Nephron progenitor cell (in vitro differentiated cells): Measurements from ENCODE around the gene AMFR.

Experiments
- DNase-seq: peaks from one replicate; pipeline ENCODE4 v3.0.0; 2021
- H3K27ac Mint-ChIP-seq: 2 replicates; pipeline ENCODE4 v1.8.0; 2021; ENCODE audit warnings: mild to moderate bottlenecking, moderate library complexity, mixed read lengths
- H3K27me3 Mint-ChIP-seq: 2 replicates; pipeline ENCODE4 v1.8.0; 2021; ENCODE audit warnings: mild to moderate bottlenecking, low read depth, mixed read lengths; ENCODE audit not compliant: poor library complexity
- H3K36me3 Mint-ChIP-seq: 2 replicates; pipeline ENCODE4 v1.8.0; 2021; ENCODE audit warnings: low read depth, mixed read lengths
- H3K4me1 Mint-ChIP-seq: 2 replicates; pipeline ENCODE4 v1.8.0; 2021; ENCODE audit warnings: mixed read lengths
- H3K4me3 Mint-ChIP-seq: 2 replicates; pipeline ENCODE4 v1.8.0; 2021; ENCODE audit warnings: mild to moderate bottlenecking, moderate library complexity, mixed read lengths
- H3K9me3 Mint-ChIP-seq: 2 replicates; pipeline ENCODE4 v1.8.0; 2021; ENCODE audit warnings: mild to moderate bottlenecking, moderate library complexity, mixed read lengths
- TF ChIP-seq, protein P1 (sequence below): fragments of 200-600 bp; sonication (generic); IDR thresholded peaks from 2 replicates; pipeline ENCODE4 v1.5.0; 2021; ENCODE audit warnings: antibody characterized with exemption

The AMFR gene

DNA sequence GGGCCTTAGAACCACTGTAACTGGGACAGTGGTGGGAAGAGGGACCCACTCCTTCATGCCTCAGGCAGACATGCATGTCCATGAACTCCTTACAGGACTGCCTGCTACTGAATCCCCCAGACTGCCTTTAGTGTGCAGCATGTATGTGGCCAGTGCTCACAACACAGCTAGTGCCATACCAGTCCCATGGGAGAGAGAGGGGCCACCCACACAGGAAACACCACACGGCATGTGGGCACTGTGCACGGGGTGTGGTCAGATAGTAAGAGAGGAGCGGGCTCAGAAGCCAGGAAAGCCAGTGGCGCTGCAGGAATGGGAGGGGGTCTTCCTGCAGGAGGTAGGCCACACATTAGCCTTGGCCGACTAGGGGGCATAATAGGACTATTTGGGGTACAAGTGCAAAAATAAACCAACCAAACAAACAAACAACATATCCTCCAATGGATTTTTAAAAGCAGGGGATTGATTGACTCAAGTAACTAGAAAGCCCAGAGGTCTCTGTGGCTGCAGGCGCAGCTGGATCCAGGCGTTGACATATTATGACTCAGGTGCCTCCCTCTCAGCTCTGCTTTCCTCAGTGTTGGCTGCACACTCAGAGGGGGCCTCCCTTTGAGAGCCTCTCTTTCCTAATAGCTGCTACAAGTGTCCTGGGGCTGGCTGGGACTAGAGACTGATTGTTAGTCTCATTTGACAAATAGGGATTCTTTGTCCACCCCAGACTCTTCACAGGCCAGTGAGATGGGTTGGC is 104.4 kb downstream of the AMFR start:
- Mint-ChIP-seq H3K36me3 (no peaks in the 10 kb centered on the region), H3K4me3 (no peak overlapping the region), H3K4me1 (no peaks in the 10 kb centered on the region), H3K27me3 (peaks cover 26% of the 10 kb centered on the region), H3K9me3 (no peaks in the 10 kb centered on the region), H3K27ac (no peak overlapping the region)
- TF ChIP-seq, protein P1, sequence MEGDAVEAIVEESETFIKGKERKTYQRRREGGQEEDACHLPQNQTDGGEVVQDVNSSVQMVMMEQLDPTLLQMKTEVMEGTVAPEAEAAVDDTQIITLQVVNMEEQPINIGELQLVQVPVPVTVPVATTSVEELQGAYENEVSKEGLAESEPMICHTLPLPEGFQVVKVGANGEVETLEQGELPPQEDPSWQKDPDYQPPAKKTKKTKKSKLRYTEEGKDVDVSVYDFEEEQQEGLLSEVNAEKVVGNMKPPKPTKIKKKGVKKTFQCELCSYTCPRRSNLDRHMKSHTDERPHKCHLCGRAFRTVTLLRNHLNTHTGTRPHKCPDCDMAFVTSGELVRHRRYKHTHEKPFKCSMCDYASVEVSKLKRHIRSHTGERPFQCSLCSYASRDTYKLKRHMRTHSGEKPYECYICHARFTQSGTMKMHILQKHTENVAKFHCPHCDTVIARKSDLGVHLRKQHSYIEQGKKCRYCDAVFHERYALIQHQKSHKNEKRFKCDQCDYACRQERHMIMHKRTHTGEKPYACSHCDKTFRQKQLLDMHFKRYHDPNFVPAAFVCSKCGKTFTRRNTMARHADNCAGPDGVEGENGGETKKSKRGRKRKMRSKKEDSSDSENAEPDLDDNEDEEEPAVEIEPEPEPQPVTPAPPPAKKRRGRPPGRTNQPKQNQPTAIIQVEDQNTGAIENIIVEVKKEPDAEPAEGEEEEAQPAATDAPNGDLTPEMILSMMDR = no peak
- no peak for DNase-seq

DNA sequence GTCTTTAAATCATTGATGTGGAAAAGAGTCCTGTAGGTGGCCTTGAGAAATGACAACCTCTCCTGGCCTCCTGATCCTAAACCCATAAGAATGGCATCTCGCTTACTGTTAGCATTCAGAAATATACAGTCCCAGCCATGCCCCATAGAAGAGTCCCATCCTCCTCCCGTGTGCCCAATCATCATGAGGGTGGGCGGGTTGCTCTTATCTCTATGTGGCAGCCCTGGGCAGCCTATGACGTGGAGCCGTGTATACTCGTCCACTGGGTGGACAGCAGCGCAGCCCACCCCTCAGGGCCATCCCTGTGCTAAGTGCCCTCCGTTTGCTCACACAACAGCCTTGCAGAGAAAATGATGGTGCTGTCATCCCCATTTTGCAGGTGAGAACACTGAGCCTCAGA is 105.3 kb downstream of the AMFR start:
- no peak for DNase-seq
- TF ChIP-seq, protein P1 = no peak
- peak overlapping the region; percentile 75 for H3K27ac Mint-ChIP-seq
- no peak overlapping the region for H3K4me3 Mint-ChIP-seq
- H3K9me3 Mint-ChIP-seq = no peaks in the 10 kb centered on the region
- H3K4me1 Mint-ChIP-seq = no peaks in the 10 kb centered on the region
- no peaks in the 10 kb centered on the region for H3K36me3 Mint-ChIP-seq
- peaks cover 26% of the 10 kb centered on the region for H3K27me3 Mint-ChIP-seq

DNA sequence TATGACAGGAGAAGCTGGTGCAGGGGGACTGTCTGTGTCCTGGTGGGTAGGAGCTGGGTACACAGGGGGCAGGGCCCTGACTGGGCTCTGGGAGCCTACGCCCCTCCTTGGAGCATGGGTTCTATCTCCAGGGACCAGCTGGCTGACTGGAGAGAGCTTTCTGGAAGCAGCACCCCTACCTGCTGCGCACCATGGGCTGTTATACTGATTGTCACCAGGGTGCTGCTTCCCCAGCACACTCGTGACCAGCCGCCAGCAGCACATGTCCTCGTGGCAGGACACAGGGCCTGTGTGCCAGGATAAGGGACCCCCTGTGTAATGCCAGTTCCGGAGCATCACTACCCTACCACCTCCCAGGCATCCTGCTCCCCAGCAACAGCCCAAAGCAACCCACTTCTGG is 106.0 kb downstream of the AMFR start:
- no peaks in the 10 kb centered on the region for H3K36me3 Mint-ChIP-seq
- H3K9me3 Mint-ChIP-seq = no peaks in the 10 kb centered on the region
- TF ChIP-seq, protein P1 = no peak
- H3K4me3 Mint-ChIP-seq = no peak overlapping the region
- H3K27ac Mint-ChIP-seq = no peak overlapping the region
- DNase-seq = no peak
- H3K4me1 Mint-ChIP-seq = no peaks in the 10 kb centered on the region
- peaks cover 26% of the 10 kb centered on the region for H3K27me3 Mint-ChIP-seq

DNA sequence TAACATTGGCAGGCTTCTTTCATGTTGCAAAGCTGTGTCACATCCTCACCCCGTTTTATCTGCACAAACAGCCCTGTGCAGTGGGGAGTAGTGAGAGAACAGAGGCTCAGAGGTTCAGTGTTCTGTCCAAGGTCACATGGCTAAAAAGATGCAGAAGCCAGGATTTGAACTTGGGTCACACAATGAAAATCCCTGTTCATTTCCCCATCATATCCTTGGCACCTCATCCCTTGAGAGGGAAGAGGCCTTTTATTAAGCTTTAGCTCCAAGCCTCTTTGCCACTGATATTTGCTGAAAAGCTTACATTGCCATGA is 106.6 kb downstream of the AMFR start:
- no peak for DNase-seq
- TF ChIP-seq, protein P1 = no peak

DNA sequence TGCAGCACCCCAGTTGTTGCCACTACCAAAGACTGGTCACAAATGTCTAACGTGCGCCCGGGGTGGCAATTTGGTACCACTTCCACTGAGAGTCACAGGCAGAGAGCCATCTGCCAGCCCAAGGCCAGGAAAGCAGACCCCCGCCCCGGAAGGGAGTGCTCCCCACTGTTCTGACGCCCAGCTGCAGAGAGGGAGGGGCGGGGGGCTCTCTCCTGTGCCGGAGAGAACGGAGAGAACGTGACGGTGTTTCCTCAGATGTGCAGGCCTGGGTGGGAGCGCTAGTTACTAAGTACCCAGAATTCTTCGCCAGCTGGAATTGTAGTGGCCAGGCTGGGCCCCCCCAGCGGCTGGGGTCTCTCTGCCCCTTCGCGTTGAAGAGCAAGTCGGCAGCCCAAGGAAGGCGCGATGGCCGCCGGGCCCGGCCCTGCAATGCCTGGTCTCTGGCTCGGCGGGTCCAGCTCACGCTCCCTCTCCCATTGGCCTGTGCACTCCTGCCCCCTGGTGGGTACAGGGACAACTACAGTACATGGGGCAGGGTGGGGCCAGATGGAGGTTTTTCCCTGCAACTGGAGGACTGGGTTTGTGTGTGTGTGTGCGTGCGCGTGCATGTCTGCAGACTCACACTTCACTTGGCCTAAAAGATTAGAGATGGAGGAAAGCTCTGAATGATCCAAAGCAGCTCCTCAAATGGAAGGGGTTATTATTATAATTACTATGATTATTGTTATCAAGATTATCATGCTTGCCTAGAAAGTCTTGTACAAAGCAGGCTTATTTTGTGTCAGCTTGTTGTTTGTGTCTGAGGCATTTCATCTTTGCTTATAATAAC is 107.1 kb downstream of the AMFR start:
- Mint-ChIP-seq H3K9me3 (no peaks in the 10 kb centered on the region), H3K36me3 (no peaks in the 10 kb centered on the region), H3K4me1 (no peaks in the 10 kb centered on the region), H3K27me3 (peaks cover 23% of the 10 kb centered on the region), H3K27ac (no peak overlapping the region), H3K4me3 (peak overlapping the region; percentile 74)
- TF ChIP-seq, protein P1 = peak; percentile 98
- peak; percentile 89 for DNase-seq

More for the DNA sequence above, 106.6 kb downstream of the AMFR start:
- Mint-ChIP-seq H3K27ac (no peak overlapping the region), H3K27me3 (peaks cover 26% of the 10 kb centered on the region), H3K4me1 (no peaks in the 10 kb centered on the region), H3K4me3 (no peak overlapping the region), H3K9me3 (no peaks in the 10 kb centered on the region), H3K36me3 (no peaks in the 10 kb centered on the region)
